Bronchial epithelial cell (primary cell): ENCODE results near the gene DNAJB9. TPM values are rescaled to one million over a fixed set of nuclear protein-coding genes. Genes with fewer than 3 reads are reported as not detected.

Experiments
- DNase-seq: peaks from one replicate; pipeline ENCODE4 v3.0.0-alpha.2; 2010; ENCODE audit warnings: low read depth
- FAIRE-seq: peaks from 2 replicates; lab custom pipeline; 2011; peaks lifted over from hg19 to GRCh38; lab: Jason Lieb, UNC
- H3K27me3 ChIP-seq: 2 replicates; pipeline ENCODE4 v1.5.1; 2011; ENCODE audit warnings: low read length; ENCODE audit not compliant: control insufficient read depth, insufficient read depth
- H3K36me3 ChIP-seq: 2 replicates; pipeline ENCODE4 v1.5.1; 2011; ENCODE audit warnings: low read length; ENCODE audit not compliant: control insufficient read depth, insufficient read depth
- H3K4me3 ChIP-seq: 2 replicates; pipeline ENCODE4 v1.5.1; 2011; ENCODE audit warnings: mild to moderate bottlenecking, low read depth, low read length, control low read depth
- total RNA-seq: library from RNA; depleted of rRNA; stranded (reverse); fragments of >200 nt; gene quantifications from 2 replicates; pipeline ENCODE4 v1.2.1, GENCODE V29; 2014
- TF ChIP-seq, protein P1 (sequence below): IDR thresholded peaks from 2 replicates; pipeline ENCODE4 v1.5.1; 2011; ENCODE audit warnings: mild to moderate bottlenecking, moderate library complexity, low read length, control low read depth, inconsistent platforms; ENCODE audit not compliant: insufficient read depth, severe bottlenecking

Gene DNAJB9
- total RNA-seq, 1 donor from 2014 or later, result 142 TPM

DNA sequence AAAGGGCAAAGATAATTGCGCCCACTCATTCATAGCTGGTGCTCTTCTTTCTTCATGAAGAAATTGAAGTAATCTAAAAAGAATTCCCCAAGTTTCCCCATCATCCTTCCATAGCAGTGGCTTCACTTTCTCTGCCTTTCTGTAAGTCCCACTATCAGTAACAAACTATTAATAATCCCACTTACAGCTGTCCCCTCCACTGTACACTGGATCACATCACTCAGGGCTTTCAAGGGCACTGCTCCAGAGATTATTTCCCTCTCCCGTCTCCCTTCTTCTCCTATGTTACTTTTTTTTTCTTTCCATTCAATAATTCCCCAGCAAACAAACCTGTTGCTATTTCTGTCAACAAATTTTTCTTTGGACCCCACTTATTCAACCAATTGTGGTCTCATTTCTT is 16.2 kb downstream of the DNAJB9 start:
- no peak for DNase-seq
- H3K36me3 ChIP-seq, result no peaks in the 10 kb centered on the region
- H3K4me3 ChIP-seq, result no peak overlapping the region
- H3K27me3 ChIP-seq, result no peaks in the 10 kb centered on the region
- FAIRE-seq, result no peak
- TF ChIP-seq, protein P1, sequence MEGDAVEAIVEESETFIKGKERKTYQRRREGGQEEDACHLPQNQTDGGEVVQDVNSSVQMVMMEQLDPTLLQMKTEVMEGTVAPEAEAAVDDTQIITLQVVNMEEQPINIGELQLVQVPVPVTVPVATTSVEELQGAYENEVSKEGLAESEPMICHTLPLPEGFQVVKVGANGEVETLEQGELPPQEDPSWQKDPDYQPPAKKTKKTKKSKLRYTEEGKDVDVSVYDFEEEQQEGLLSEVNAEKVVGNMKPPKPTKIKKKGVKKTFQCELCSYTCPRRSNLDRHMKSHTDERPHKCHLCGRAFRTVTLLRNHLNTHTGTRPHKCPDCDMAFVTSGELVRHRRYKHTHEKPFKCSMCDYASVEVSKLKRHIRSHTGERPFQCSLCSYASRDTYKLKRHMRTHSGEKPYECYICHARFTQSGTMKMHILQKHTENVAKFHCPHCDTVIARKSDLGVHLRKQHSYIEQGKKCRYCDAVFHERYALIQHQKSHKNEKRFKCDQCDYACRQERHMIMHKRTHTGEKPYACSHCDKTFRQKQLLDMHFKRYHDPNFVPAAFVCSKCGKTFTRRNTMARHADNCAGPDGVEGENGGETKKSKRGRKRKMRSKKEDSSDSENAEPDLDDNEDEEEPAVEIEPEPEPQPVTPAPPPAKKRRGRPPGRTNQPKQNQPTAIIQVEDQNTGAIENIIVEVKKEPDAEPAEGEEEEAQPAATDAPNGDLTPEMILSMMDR, result no peak

DNA sequence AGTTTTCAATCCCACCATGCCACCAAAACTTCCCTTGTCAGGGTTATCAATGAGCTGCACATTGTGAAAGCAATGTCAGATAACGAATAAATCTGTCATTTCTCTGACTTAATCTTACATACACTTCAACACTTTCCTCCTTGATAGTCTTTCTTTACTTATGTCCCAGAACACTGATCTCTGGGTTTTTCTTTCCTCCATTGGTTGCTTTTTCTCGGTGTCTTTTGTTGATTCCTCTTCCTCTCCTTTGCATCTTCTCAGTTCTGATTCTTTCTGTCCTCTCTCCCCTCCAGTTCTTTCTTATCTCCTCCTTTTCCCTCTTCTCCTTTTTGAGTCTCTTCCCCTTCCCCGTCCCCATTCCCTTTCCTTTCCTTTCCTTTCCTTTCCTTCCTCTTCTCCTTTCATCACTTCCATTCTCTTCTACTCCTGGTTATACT is 16.6 kb downstream of the DNAJB9 start:
- no peak for DNase-seq
- no peak overlapping the region for H3K4me3 ChIP-seq
- no peak for FAIRE-seq
- TF ChIP-seq, protein P1, result no peak
- H3K27me3 ChIP-seq, result no peaks in the 10 kb centered on the region
- no peaks in the 10 kb centered on the region for H3K36me3 ChIP-seq

DNA sequence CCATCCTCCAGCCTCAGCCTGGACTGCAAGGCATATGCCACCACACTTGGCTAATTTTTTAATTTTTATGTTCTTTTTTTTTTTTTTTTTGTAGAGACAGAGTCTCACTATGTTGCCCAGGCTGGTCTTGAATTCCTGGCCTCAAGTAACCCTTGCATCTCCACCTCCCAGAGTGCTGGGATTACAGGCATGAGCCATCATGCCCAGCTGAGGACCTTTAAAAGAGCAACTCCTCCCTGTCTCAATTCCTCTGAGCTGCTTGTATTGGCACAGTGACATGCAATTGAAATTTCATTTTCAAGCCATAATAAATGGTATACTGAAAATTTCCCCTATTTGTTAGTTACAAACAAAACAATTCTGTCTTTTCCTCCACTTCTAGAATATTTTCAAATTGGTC is 19.5 kb downstream of the DNAJB9 start:
- Histone ChIP-seq H3K27me3 (no peaks in the 10 kb centered on the region), H3K4me3 (no peak overlapping the region), H3K36me3 (no peaks in the 10 kb centered on the region)
- TF ChIP-seq, protein P1, result no peak
- DNase-seq, result peak; percentile 51
- no peak for FAIRE-seq

DNA sequence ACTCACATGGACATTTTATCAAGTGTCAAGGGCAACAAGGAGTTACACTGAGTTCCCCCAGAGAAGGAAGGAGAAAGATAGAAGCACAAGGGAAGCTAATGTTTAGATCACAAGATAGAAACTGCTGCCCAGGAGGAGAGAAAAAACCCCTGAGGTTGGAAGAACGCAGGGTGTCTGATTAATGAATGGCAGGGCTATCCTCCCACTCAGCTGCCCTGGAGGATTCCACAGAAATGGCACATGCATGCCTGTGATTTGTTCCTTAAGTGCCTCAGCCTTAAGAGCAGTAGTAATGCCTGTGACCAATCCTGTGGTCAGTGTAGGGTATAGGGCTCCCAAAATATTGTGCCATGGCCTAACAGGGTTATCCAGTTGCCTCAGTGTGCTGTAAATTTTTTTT is 20.2 kb downstream of the DNAJB9 start:
- Histone ChIP-seq H3K4me3 (no peak overlapping the region), H3K36me3 (no peaks in the 10 kb centered on the region), H3K27me3 (no peaks in the 10 kb centered on the region)
- no peak for DNase-seq
- FAIRE-seq, result no peak
- TF ChIP-seq, protein P1, result no peak

DNA sequence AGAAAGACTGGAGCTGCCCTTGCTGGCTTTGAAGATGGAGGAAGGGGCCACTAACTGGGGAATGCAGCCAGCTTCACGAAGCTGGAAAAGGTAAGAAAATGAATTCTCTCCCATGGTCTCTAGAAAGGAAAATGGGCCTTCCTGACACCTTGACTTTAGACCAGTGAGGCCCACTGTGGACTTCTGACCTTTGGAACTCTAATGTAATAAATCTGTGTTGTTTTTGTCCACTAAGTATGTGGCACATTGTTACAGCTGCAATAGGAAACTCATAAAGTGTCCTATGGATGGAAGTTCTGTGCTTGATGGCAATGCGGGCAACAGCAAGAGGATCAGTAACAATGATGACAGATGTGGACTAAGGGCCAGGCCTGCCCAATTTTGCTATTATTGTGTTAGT is 20.9 kb downstream of the DNAJB9 start:
- FAIRE-seq, result no peak

More for the DNA sequence above, 20.9 kb downstream of the DNAJB9 start:
- TF ChIP-seq, protein P1, result no peak
- H3K4me3 ChIP-seq, result no peak overlapping the region
- no peak for DNase-seq
- H3K27me3 ChIP-seq, result no peaks in the 10 kb centered on the region
- H3K36me3 ChIP-seq, result no peaks in the 10 kb centered on the region
